SH-SY5Y (cell line): Measurements from ENCODE around the gene DCAF10.

Experiments
- GATA2 ChIP-seq: IDR thresholded peaks from 2 replicates; pipeline ENCODE4 v1.6.1; 2011; ENCODE audit warnings: mild to moderate bottlenecking, low read depth, low read length
- GATA3 ChIP-seq: IDR thresholded peaks from 2 replicates; pipeline ENCODE4 v1.6.1; 2011; ENCODE audit warnings: low read depth, mild to moderate bottlenecking, low read length, moderate library complexity

GRCh38 chr9:37769995-37770394 is 30.6 kb upstream of the DCAF10 start:
- TF ChIP-seq GATA3 (no peak), GATA2 (no peak)
